B cell (primary cell): ENCODE data around the gene XYLT2. TPM values are rescaled to one million over a fixed set of nuclear protein-coding genes. Genes with fewer than 3 reads are reported as not detected.
A peak's percentile ranks its signal among the peaks of the same experiment; 100 is the strongest.

Source experiments
- ATAC-seq: fragments of 200-7000 bp; cut with Tn5 transposase; one replicate; pipeline ENCODE4 v1.10.0; 2021; ENCODE audit warnings: low read depth, mild to moderate bottlenecking, moderate number of reproducible peaks, moderate library complexity
- CTCF ChIA-PET: fragments of 350-600 bp; sonication (Branson Sonifier 250); formaldehyde crosslinking; loops from one replicate; lab custom pipeline; 2021; ENCODE audit warnings: antibody characterized with exemption, inconsistent platforms; lab: Charles Lee
- POLR2A ChIA-PET: fragments of 350-600 bp; sonication (Branson Sonifier 250); formaldehyde crosslinking; loops from one replicate; lab custom pipeline; 2021; ENCODE audit warnings: antibody characterized with exemption; lab: Charles Lee
- DNase-seq: peaks from one replicate; pipeline ENCODE4 v3.0.0; 2013
- H2AFZ ChIP-seq: 2 replicates; pipeline ENCODE4 v1.6.1; 2012; ENCODE audit warnings: mild to moderate bottlenecking, low read depth, low read length; ENCODE audit not compliant: insufficient read depth, poor library complexity, severe bottlenecking
- H3K27ac ChIP-seq, 2 donors: 1 replicate in 1 of 2; 2 replicates in 1 of 2; pipeline ENCODE4 v1.5.1; 2012 to 2013; ENCODE audit warnings: low read length in 2 of 2, mild to moderate bottlenecking in 2 of 2, moderate library complexity in 1 of 2
- H3K27me3 ChIP-seq, 4 experiments: fragments of 200-600 bp in 1 of 4; sonication (generic) in 1 of 4; replicated peaks in 1 of 4; 1 replicate in 2 of 4; 2 replicates in 2 of 4; pipeline versions ENCODE4 v1.6.1 to v1.7.0; 2013 to 2016; ENCODE audit warnings: low read length in 3 of 4, mild to moderate bottlenecking in 2 of 4, mixed read lengths in 1 of 4, moderate library complexity in 1 of 4; ENCODE audit not compliant: insufficient read depth in 4 of 4, control insufficient read depth in 3 of 4; ENCODE audit errors: control extremely low read depth in 1 of 4
- H3K36me3 ChIP-seq, 2 experiments: replicated peaks in 1 of 2; 1 replicate in 1 of 2; 2 replicates in 1 of 2; pipeline versions ENCODE4 v1.6.1 to v1.7.1; 2013; ENCODE audit warnings: low read length in 1 of 2; ENCODE audit not compliant: insufficient read depth in 2 of 2, control insufficient read depth in 1 of 2; ENCODE audit errors: control extremely low read depth in 1 of 2, extremely low read depth in 1 of 2
- H3K4me1 ChIP-seq, 2 donors: fragments of 200-600 bp in 1 of 2; sonication (generic) in 1 of 2; 1 replicate in 1 of 2; 2 replicates in 1 of 2; pipeline versions ENCODE4 v1.5.1 to v1.6.1; 2013 to 2017; ENCODE audit warnings: low read length in 2 of 2; ENCODE audit not compliant: control insufficient read depth in 2 of 2, insufficient read depth in 2 of 2
- H3K4me2 ChIP-seq: replicated peaks from 2 replicates; pipeline ENCODE3; 2012; ENCODE audit warnings: mild to moderate bottlenecking, low read depth, low read length; ENCODE audit not compliant: poor library complexity, severe bottlenecking
- H3K4me3 ChIP-seq, 5 experiments: fragments of 200-600 bp in 1 of 5; sonication (generic) in 1 of 5; 1 replicate in 3 of 5; 2 replicates in 2 of 5; pipeline versions ENCODE4 v1.5.1 to v1.7.0; 2011 to 2016; ENCODE audit warnings: low read length in 4 of 5, mild to moderate bottlenecking in 4 of 5, low read depth in 2 of 5, control low read depth in 1 of 5, moderate library complexity in 1 of 5; ENCODE audit not compliant: insufficient read depth in 1 of 5; ENCODE audit errors: control extremely low read depth in 1 of 5, extremely low read depth in 1 of 5
- H3K79me2 ChIP-seq: fragments of 200-600 bp; sonication (generic); one replicate; pipeline ENCODE4 v1.6.0; 2016; ENCODE audit warnings: low read length; ENCODE audit not compliant: control insufficient read depth, insufficient read depth
- H3K9ac ChIP-seq: fragments of 200-600 bp; sonication (generic); 2 replicates; pipeline ENCODE4 v1.6.1; 2017; ENCODE audit warnings: mild to moderate bottlenecking, low read length, moderate library complexity
- H3K9me3 ChIP-seq, 3 donors: one replicate each; pipeline versions ENCODE4 v1.6.1 to v1.7.1; 2013; ENCODE audit warnings: low read length in 2 of 3; ENCODE audit not compliant: control insufficient read depth in 2 of 3, insufficient read depth in 1 of 3; ENCODE audit errors: control extremely low read depth in 1 of 3
- H4K20me1 ChIP-seq: 2 replicates; pipeline ENCODE4 v1.6.0; 2012; ENCODE audit warnings: mild to moderate bottlenecking, low read length; ENCODE audit not compliant: insufficient read depth, control insufficient read depth, poor library complexity, severe bottlenecking
- H3K27ac Mint-ChIP-seq: one replicate; pipeline ENCODE4 v1.8.0; 2021; ENCODE audit warnings: mixed read lengths
- H3K27me3 Mint-ChIP-seq: one replicate; pipeline ENCODE4 v1.8.0; 2021; ENCODE audit warnings: mixed read lengths
- H3K4me1 Mint-ChIP-seq: one replicate; pipeline ENCODE4 v1.8.0; 2021; ENCODE audit warnings: mixed read lengths
- H3K4me3 Mint-ChIP-seq: one replicate; pipeline ENCODE4 v1.8.0; 2021; ENCODE audit warnings: mixed read lengths
- H3K9me3 Mint-ChIP-seq: one replicate; pipeline ENCODE4 v1.8.0; 2022; ENCODE audit warnings: mixed read lengths; ENCODE audit not compliant: insufficient read depth
- CTCF ChIP-seq: fragments of 200-600 bp; IDR thresholded peaks from one replicate; pipeline ENCODE4 v1.8.0; 2022; ENCODE audit warnings: antibody characterized with exemption, mild to moderate bottlenecking
- EZH2 ChIP-seq: IDR thresholded peaks from 2 replicates; pipeline ENCODE4 v1.6.1; 2012; ENCODE audit warnings: borderline replicate concordance, low read depth, mild to moderate bottlenecking, moderate library complexity, low read length; ENCODE audit not compliant: insufficient read depth, poor library complexity, severe bottlenecking
- WGBS: methylation state at CpG from one replicate; pipeline ENCODE4 v1.1.5; 2013; ENCODE audit warnings: missing lambda C conversion rate; ENCODE audit not compliant: insufficient coverage; 5-methylcytosine and 5-hydroxymethylcytosine counted together
- intact Hi-C: fragments of 100-400 bp; cut with micrococcal nuclease; formaldehyde crosslinking; loops from one replicate; pipeline ENCODE4 v1.10.0; 2022
- polyA plus RNA-seq: library from polyadenylated mRNA; depleted of rRNA; stranded (reverse); fragments of >200 nt; gene quantifications from 2 replicates; pipeline ENCODE4 v1.2.3, GENCODE V29; 2012
- total RNA-seq, 2 donors: library from RNA; stranded (reverse); fragments of 120-200 nt in 1 of 2; gene quantifications; 1 replicate in 1 of 2; 2 replicates in 1 of 2; pipeline versions ENCODE4 v1.2.3 to v1.2.4, GENCODE V29; 2013 to 2022

Gene XYLT2
- total and polyA plus RNA-seq, 2 donors (not counting 1 experiment from before 2014, with no cell fraction given), result 21.5 to 29.9 TPM

- WGBS, result 100% methylated on average over 4 of the region's 5 CpGs
- Histone ChIP-seq H3K4me2 (no peak overlapping the region), H4K20me1 (peaks cover 38% of the 10 kb centered on the region), H3K79me2 (peaks cover 31% of the 10 kb centered on the region), H3K9me3 (no peaks in the 10 kb centered on the region), H3K9ac (no peak overlapping the region), H2AFZ (no peak overlapping the region), H3K27ac (no peak overlapping the region), H3K36me3 (peaks cover 0 to 58% of the 10 kb centered on the region in 2 experiments), H3K27me3 (no peaks in the 10 kb centered on the region), H3K4me1 (peaks cover 14 to 19% of the 10 kb centered on the region in 2 donors), H3K4me3 (no peak overlapping the region)
- TF ChIP-seq CTCF (no peak), EZH2 (no peak)
- CTCF ChIA-PET, result interaction anchor here (0.8 to 4.3 kb wide), 5 partner anchors 8 to 193 kb away, joined by 3 to 27 read pairs (median 4); partner anchors contain the start of genes LRRC59 and XYLT2
- POLR2A ChIA-PET, result no interaction called here
- DNase-seq, result no peak
- Mint-ChIP-seq H3K27me3 (no peaks in the 10 kb centered on the region), H3K4me1 (peaks cover 23% of the 10 kb centered on the region), H3K4me3 (no peak overlapping the region), H3K9me3 (no peaks in the 10 kb centered on the region), H3K27ac (no peak overlapping the region)
- no peak for ATAC-seq
- intact Hi-C loops, result loop anchor here (10.0 kb wide), 2 partner anchors 55 to 275 kb away; partner anchors contain the start of genes ACSF2 and PDK2
Measured at GRCh38 chr17:50370052-50370451, 24.1 kb downstream of the XYLT2 start.

- H3K4me3 ChIP-seq, result no peak overlapping the region
- peaks cover 0 to 43% of the 10 kb centered on the region in 2 experiments for H3K36me3 ChIP-seq
- Mint-ChIP-seq H3K9me3 (no peaks in the 10 kb centered on the region), H3K27ac (peak overlapping the region; percentile 48), H3K27me3 (no peaks in the 10 kb centered on the region), H3K4me1 (peaks cover 23% of the 10 kb centered on the region), H3K4me3 (peak overlapping the region; percentile 100)
- no peaks in the 10 kb centered on the region for H3K9me3 ChIP-seq
- H3K4me1 ChIP-seq, result peaks cover 14 to 19% of the 10 kb centered on the region in 2 donors
- TF ChIP-seq EZH2, result no peak
- no peak for TF ChIP-seq CTCF
- no peaks in the 10 kb centered on the region for H3K27me3 ChIP-seq
- no peak overlapping the region for H2AFZ ChIP-seq
- CTCF ChIA-PET, result interaction anchor here (0.8 to 4.3 kb wide), 4 partner anchors 9 to 26 kb away, joined by 3 to 27 read pairs (median 4); partner anchors contain the start of gene LRRC59
- ATAC-seq (no peak), DNase-seq (no peak)
- 100% methylated on average over 2 of the region's 2 CpGs for WGBS
- no peak overlapping the region for H3K9ac ChIP-seq
- peaks cover 31% of the 10 kb centered on the region for H3K79me2 ChIP-seq
- intact Hi-C loops, result loop anchor here (10.0 kb wide), 2 partner anchors 53 to 277 kb away; partner anchors contain the start of genes ACSF2 and PDK2
- no peak overlapping the region for H3K27ac ChIP-seq
- peaks cover 33% of the 10 kb centered on the region for H4K20me1 ChIP-seq
- POLR2A ChIA-PET, result interaction anchor here (1.3 kb wide), 1 partner anchor 108 kb away, joined by 4 read pairs; no protein-coding TSS in a partner anchor
- peak overlapping the region; percentile 86 for H3K4me2 ChIP-seq
Measured at GRCh38 chr17:50371526-50371925, 25.6 kb downstream of the XYLT2 start.
